GM19023 (cell line): ENCODE results near the gene HTR1B.

Experiments
- ATAC-seq: cut with Tn5 transposase; IDR thresholded peaks from one replicate; pipeline ENCODE4 v1.9.1; 2021; ENCODE audit warnings: mild to moderate bottlenecking, moderate library complexity; ENCODE audit not compliant: unreplicated experiment

The HTR1B gene, protein sequence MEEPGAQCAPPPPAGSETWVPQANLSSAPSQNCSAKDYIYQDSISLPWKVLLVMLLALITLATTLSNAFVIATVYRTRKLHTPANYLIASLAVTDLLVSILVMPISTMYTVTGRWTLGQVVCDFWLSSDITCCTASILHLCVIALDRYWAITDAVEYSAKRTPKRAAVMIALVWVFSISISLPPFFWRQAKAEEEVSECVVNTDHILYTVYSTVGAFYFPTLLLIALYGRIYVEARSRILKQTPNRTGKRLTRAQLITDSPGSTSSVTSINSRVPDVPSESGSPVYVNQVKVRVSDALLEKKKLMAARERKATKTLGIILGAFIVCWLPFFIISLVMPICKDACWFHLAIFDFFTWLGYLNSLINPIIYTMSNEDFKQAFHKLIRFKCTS

DNA sequence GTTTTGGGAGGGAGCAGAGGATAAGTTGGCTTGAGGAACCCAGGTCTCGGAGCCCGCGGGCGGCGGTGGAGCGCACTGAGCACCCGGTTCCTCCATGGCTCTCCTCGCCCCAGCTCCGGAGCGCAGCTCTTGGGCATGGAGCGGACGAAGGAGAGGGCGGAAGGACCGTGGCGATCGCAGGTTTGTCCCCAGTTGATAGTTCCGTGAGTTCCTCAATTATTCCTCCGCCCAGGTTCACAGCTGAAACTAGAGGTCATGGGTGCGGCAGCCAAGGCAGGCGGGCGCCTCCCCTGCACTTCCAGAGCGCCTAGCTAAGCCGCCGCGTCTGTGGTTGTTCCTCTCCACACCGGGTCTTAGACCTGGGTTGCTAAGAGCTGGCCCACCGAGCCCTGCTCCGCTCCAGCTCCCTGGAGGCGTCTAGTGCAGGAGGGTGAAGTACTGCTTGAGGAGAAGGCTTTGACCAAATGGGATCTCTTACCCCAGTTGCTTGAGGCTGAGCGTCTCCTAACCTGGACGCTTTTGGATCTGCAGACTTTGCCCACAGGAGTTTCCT, at the start of gene HTR1B:
Gene HTR1B (minus strand): TSS at position 184 of the 553 bp plus-strand sequence. CDS start 88 bp downstream, at position 96.
- no peak for ATAC-seq

DNA sequence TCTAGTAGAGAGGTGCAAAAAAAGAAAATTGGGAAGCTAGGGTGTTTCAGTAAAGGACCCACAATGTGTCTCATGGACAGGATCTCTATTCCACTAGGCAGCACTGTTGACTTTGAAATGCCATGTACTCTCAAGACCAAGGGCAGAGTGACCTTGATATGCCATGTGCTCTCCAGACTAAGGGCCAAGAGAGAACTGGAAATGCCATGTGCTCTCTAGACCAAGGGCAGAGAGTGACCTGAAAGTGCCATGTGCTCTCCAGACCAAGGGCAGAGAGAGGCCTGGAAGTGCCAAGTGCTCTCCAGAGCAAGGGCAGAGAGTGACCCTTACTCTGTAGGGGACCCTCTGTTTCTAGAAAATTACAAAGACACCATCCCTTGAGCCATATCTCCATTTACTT, 49.3 kb upstream of the HTR1B start:
- no peak for ATAC-seq

DNA sequence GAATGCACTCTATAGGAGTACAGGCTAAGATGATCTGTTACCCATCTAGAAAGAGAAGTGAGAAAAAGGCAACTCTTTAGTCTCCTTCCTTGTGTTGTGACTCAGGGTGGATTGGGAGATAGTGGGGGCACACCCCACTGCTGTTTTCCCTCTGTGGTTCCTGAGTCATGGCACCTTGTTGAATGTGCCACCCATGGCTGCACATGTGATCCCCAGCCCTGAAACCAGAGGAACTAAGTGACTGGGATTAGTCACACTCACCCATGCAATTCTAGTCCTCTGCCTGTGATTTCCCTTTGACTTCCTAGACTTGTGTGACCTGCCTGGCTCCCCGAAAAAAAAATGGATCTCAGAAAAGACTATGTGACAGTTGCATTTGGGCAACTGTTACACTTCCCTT, 48.6 kb upstream of the HTR1B start:
- no peak for ATAC-seq

DNA sequence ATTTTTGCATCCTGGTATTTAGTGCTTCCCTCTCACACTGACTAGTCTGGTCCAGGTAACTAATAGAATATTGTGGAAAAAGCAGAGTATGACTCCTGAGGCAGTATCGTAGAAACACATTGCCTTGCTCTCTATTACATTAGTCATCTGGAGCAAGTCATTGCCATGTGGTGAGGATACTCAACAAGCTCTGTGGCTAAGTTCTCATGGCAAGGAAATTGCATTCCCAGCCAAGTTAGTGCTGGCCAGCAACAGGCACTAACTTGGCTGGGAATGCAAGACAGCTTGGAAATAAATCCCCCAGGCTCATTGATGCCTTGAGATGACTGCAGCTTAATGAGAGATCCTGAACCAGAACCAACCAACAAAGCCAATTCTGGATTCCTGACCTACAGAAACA, 39.7 kb upstream of the HTR1B start:
- ATAC-seq = no peak

DNA sequence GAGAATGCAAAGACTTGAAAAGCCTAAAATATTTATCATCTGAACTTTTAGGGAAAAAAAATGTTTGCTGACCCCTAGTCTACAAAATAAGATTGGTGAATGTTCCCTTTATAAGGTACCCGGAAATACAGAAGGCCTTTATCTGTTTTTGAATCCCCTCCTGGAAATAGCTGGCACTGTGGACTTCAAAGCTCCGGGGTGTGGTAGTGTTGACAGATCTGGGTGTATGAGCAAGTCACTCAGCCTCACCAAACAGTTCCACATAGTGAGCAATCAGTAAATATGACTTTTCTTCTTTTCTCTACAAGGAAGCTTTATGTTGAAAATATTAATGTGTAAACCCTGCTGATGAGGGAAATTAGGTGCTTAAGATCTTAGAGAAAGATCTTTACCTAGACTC, 29.2 kb upstream of the HTR1B start:
- no peak for ATAC-seq

DNA sequence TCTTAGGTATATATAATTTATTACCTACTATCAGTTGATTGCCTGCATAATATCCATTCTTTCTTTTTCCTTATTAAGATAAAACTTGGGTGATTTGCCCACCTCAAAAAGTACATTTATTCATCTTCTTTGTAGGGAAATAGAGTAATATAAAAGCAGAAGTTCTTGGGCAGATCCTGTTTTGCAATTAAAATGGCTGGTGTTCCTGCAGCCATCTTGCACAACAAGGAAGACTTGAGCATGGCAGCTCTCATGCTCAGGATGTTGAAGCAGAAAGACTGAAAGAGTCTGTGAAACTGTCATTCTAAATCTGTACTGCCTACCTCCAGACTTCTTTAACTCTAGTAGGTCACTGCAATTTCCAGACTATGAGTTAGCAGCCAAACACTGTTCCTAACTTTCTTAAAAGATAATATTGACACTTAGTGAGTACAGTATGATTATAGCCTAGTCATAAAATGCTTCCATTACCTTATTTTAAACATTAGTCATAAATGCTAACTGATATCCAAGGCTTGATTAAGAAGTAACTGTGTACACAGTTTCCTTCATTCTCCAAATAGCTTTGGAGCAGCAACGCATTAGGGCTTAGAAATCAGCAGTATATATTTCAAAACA, 24.6 kb upstream of the HTR1B start:
- no peak for ATAC-seq

DNA sequence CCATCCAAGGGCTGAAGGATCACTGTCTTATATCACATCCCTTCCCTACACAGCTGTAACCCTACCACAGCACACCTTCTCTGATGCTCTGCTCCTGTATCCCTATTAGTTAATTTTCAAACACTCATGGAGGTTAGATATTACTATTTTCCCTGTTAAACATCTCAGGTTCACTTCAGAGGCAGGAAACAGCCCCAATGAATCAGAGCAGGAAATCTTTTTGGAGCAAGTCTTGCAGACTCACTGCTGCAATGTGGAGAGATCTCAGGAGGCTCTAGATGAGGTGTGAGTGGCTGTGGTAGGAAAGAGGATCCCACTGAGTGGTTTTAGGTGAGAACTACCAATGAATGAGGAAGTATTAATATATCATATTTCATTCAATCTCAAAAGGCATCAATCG, 19.7 kb upstream of the HTR1B start:
- ATAC-seq = no peak

DNA sequence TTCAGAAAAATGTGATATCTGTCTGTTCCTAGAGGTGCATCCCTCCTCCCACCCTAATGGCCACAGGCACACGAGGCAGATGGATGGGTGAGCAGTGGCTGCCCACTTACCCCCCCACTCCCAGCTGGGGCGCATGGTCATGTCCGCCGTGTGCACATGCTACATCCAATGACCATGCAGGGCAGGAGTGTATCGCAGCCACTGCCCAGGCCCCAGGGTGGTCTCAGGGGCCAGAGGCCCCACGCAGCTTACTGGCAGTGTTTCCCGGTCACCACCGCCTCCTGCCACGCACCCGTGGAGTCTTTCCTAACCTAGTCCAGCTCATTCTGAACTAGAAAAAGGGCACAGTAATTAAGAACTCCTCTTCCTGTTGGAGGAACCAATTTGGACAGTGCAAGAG, 11.7 kb upstream of the HTR1B start:
- no peak for ATAC-seq

DNA sequence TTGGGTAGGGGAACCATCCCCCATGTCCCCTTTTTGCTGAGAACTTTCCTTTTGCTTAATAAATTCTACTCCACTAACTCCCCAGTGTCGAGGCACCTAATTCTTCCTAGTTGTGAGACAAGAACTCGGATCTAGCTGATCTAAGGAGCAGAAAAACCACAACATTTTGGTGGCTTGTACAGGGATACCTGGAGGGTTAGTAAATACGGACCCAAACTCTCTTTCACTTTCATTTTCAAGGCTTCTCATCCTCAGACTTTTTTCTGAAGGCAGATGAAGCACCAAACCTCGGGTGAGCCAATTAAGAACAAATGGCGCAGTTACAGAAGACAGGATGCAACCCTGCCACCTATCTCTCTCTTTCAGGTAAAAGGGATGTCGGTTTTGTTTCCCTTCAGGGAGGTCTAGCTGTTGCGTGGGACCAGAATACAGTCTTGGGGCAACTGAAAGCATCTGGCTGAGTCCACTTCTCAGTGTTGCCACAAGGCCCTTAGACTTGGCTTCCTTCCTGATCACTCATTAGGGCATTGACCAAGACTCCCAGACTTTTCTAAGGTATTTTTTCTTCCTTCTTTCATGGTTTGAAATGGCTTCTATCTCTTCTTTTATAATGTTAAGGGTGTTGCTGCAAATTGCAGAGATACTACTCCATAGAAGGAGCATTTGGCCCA, 11.1 kb upstream of the HTR1B start:
- ATAC-seq = no peak

DNA sequence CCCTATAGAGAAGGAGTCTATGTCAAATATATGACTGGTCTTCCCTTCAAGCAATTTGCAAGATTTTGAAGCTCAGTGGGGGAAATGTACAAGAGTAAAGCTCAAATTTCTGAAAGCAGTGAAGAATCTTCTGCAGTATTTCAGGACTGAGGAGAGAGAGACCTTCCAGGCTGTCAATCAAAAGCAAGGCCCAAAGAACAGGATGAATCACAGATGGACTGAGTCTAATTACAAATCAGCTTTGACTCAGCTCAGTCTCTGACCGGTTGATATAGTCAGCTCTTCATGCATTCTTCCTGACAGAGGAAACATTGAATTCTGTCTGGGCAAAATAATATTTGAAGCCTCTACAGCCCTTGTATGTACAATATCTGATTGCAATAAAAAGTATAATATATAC, 7.7 kb upstream of the HTR1B start:
- no peak for ATAC-seq

DNA sequence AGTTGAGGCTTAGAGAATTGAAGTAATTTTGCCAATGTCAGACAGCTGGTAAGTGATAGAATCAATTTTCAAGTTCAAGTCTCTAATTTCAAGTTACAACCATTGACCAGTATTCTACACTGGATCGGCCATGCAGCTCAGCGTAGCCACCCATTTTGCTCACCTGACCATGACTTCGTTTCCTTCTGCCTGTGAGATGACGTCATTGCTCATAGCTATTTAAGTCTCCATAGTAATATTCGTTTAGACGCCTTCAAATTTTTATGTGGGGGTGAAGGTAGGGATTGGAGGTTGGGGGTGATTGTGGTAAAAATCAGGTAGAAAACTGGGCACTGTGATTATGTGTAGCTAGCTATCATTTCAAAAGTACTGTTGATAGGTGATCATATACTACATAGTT, 5.6 kb upstream of the HTR1B start:
- ATAC-seq = no peak

DNA sequence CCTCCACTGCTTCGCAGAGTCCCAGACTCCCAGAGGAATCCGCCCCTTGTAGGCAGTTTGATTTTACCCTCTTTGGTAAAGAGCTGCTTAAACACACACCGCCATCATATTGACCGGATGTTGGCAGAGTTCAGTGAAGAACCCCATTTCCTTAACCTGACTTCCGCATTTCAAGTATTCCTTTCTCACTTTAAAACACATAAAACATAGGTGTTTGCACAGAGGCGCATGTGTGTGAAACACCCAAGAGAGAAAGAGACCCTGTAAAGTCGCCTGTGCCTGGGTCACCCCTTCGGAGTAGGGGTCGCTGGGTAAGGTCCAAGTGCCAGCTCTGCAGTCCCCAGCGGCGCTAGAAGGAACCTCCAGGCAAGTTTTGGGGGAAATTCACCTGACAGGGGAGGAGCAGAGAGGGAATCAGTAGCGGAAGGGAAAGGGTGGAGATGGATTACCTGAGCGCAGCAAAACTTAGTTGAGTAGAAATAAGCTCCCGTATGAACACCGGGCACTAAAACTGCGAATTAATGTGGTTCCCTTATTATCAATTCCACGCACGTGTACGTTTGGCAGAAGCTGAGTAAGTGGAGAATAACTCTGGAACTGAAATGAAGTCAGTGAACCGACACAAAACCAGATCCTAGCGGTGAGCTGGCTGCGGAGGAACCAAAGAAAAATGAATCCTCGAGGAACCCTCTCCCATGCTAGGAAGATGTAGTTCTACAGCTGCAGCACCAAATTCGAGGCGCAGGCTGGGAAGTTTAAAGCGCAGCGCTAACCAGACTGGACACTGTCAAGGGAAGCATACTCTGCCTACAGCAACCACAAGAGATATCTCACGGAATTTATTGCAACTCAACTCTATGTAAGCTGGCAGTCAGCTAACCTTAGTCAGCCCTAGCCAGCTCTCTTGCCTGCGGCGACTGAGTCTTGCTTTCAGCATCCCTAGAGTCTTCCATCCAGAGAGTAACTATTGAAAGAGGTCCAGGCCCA, 3.5 kb upstream of the HTR1B start:
- peak; percentile 70 for ATAC-seq

DNA sequence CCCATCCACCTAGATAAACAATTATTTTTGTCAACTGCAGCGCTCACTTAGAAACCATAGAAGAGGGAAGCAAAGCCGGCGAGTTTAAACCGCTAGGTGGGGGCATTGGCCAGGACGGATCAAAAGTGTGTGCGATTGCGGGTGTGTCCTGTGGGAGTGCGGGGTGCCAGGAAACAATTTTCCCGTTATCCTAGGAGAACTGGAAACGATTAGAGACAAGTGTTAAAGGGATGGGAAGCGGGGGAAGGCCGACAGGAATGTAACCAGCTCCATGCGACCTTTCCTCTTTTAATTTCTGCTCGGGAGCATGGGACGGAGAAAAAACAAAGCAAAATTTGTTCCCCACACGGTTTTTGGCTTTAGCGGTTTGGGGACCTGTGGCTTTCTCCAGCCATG, 2.8 kb upstream of the HTR1B start:
- ATAC-seq = peak; percentile 86

DNA sequence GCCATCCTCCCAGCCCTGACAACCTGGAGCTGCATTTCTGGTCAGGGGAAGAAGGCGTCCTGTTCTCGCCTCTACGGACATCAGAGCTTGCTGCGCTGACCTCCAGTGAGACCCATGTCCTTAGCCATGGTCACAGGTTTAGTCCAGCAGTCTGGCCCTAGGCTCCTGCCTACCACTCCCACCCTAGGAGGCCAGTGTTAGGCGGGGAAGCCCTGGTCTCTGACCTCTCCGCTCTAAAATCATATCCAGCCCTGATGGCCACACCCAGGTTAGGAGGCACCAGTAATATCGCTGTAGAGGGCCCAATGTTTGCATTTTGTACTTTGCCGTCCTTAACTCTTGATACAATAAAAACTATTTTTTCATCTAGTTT, 1.2 kb upstream of the HTR1B start:
- ATAC-seq = no peak

DNA sequence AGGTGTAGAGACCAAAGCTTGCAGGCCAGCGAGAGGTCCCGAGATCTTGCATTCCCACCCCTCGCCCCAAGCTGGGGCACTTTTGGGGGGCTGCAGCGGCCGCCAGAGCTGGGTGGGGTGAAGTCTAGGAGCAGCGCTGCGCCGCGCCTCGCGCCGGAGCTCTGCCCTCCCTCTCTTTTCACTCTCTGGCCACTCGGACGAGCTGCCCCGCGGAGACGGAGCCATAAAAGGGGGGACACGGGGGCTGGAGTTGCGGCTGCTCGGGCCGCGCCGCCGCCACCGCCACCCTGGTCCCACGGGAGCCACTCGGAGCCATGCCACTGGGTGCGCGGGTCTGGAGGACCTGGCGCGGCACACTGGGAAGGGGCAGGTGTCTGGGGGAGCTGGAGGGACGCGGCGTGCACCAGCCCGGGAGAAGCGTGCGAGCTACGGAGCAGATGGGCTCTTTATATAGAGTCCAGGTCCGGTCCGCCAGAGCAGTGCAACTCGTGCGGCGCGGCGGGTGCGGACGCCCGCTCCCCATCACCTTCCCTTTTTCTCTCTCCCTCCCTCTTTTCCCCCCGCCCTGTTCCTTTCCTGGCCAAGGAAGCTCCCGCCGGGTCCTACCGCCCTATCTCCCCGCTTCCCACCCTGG, 687 bp upstream of the HTR1B start:
- ATAC-seq = no peak

DNA sequence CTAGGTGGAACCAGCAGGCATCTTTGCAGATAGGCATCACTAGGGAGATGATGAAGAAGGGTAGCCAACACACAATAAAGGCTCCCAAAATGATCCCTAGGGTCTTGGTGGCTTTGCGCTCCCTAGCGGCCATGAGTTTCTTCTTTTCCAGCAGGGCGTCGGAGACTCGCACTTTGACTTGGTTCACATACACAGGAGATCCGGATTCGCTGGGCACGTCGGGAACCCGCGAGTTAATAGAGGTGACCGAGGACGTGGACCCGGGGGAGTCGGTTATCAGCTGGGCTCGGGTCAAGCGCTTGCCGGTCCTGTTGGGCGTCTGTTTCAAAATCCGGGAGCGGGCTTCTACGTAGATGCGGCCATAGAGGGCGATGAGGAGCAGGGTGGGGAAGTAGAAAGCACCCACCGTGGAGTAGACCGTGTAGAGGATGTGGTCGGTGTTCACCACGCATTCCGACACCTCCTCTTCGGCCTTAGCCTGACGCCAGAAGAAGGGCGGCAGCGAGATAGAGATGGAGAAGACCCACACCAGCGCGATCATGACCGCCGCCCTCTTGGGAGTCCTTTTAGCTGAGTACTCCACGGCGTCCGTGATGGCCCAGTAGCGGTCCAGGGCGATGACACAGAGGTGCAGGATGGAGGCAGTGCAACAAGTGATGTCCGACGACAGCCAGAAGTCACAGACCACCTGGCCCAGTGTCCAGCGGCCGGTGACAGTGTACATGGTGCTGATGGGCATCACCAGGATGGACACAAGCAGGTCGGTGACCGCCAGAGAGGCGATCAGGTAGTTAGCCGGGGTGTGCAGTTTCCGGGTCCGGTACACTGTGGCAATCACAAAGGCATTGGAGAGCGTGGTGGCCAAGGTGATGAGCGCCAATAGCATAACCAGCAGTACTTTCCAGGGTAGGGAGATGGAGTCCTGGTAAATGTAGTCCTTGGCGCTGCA, 658 bp downstream of the HTR1B start:
- no peak for ATAC-seq

DNA sequence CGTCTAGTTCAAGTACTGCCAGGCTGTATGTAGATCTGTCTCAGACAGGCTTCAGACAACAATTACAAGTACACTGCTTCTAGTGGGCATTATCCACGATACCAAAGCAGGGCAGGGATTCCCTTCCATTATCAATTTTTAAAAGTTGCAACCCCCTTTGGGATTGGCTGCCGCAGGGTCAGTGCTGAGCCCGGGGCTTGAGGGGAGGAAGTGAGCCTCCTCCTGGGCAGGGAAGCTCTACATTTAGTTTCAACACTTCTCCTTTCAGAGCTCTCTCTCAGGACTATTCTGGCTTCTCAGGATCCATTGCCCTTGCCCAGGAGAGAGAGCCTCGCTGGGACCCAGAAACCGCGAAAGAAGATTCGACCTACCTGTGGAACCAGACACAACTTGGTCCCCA, 1.5 kb downstream of the HTR1B start:
- no peak for ATAC-seq

DNA sequence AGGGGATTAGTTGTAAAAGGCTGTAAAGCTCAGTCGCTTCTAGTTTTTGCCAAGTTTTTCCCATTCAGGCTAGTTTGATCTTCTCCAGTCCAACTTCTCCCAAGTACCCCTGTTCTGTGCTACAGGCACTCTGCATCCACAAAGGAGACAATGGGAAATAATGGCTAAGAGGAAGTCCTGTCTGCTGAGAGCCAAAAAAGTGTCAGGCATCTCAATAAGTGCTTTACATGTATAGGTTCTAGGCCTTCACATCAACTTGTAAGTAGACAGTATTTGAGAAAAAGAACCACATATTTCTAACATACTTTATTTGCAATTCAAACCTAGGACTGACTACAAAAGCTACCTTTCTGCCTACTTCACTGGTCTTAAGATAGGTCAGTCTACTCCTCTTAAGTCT, 4.9 kb downstream of the HTR1B start:
- no peak for ATAC-seq

DNA sequence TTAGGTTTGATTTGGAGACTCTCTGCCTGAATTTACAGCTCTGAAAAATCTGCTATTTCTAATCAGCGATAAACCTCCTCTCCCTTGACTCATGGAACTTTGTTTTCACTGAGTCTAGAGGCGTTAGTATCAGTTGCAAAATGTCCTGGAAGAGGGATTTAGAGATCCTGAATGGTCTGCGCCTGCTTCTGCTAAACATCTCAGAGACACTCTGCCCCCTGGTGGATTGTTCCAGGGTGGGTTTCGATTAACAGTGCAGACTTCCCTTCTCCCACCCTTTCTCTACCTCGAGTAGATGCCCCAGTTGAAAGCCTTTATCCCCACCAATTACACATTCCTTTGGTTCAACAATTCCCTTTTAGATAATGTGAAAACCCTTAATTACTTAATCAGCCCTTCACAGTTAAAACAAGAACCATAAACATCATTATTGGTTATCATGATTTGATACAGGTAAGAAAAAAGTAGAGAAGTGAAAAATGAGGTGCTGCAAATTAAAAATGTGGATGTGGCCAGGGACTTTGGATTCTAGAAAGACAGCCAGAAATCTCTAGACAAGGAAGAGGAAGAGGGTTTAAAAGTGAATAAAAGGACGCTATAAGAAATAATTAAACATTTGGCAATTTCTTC, 5.5 kb downstream of the HTR1B start:
- ATAC-seq = peak; percentile 81
